ENCODE measurements around the gene TRERF1. TPM values are rescaled to one million over a fixed set of nuclear protein-coding genes. Genes with fewer than 3 reads are reported as not detected.

The TRERF1 gene
- total RNA-seq, 1 donor from 2014 or later, result 12.8 TPM

- DNase-seq, result no peak
- Mint-ChIP-seq H3K4me1 (ENCODE audit: low read depth, unreplicated experiment) (peaks cover 21% of the 10 kb centered on the region), H3K4me3 (ENCODE audit: unreplicated experiment) (no peak overlapping the region), H3K36me3 (ENCODE audit: unreplicated experiment) (no peaks in the 10 kb centered on the region), H3K27me3 (ENCODE audit: unreplicated experiment) (no peaks in the 10 kb centered on the region), H3K27ac (ENCODE audit: unreplicated experiment) (no peak overlapping the region), H3K9me3 (ENCODE audit: unreplicated experiment) (no peaks in the 10 kb centered on the region)
- no peak for TF ChIP-seq CTCF (IDR thresholded peaks at IDR 0.05; ENCODE audit: partially characterized antibody, unreplicated experiment)
Measured at GRCh38 chr6:42279966-42280629, 171.6 kb downstream of the TRERF1 start.

- Mint-ChIP-seq H3K4me3 (ENCODE audit: unreplicated experiment) (no peak overlapping the region), H3K36me3 (ENCODE audit: unreplicated experiment) (no peaks in the 10 kb centered on the region), H3K9me3 (ENCODE audit: unreplicated experiment) (no peaks in the 10 kb centered on the region), H3K27ac (ENCODE audit: unreplicated experiment) (no peak overlapping the region), H3K27me3 (ENCODE audit: unreplicated experiment) (no peaks in the 10 kb centered on the region), H3K4me1 (ENCODE audit: low read depth, unreplicated experiment) (peaks cover 21% of the 10 kb centered on the region)
- no peak for TF ChIP-seq CTCF (IDR thresholded peaks at IDR 0.05; ENCODE audit: partially characterized antibody, unreplicated experiment)
- no peak for DNase-seq
Measured at GRCh38 chr6:42279144-42279781, 172.5 kb downstream of the TRERF1 start.

GRCh38 chr6:42278131-42278853 lies 173.4 kb downstream of the TRERF1 start:
- H3K4me3 Mint-ChIP-seq (ENCODE audit: unreplicated experiment), result no peak overlapping the region
- H3K36me3 Mint-ChIP-seq (ENCODE audit: unreplicated experiment), result no peaks in the 10 kb centered on the region
- no peaks in the 10 kb centered on the region for H3K9me3 Mint-ChIP-seq (ENCODE audit: unreplicated experiment)
- no peak overlapping the region for H3K27ac Mint-ChIP-seq (ENCODE audit: unreplicated experiment)
- TF ChIP-seq CTCF (IDR thresholded peaks at IDR 0.05; ENCODE audit: partially characterized antibody, unreplicated experiment), result no peak
- no peaks in the 10 kb centered on the region for H3K27me3 Mint-ChIP-seq (ENCODE audit: unreplicated experiment)
- no peak for DNase-seq
- H3K4me1 Mint-ChIP-seq (ENCODE audit: low read depth, unreplicated experiment), result peaks cover 21% of the 10 kb centered on the region

- H3K36me3 Mint-ChIP-seq (ENCODE audit: unreplicated experiment), result no peaks in the 10 kb centered on the region
- H3K9me3 Mint-ChIP-seq (ENCODE audit: unreplicated experiment), result no peaks in the 10 kb centered on the region
- no peak for TF ChIP-seq CTCF (IDR thresholded peaks at IDR 0.05; ENCODE audit: partially characterized antibody, unreplicated experiment)
- peak; percentile 52 for DNase-seq
- H3K4me1 Mint-ChIP-seq (ENCODE audit: low read depth, unreplicated experiment), result peaks cover 21% of the 10 kb centered on the region
- no peak overlapping the region for H3K4me3 Mint-ChIP-seq (ENCODE audit: unreplicated experiment)
- H3K27me3 Mint-ChIP-seq (ENCODE audit: unreplicated experiment), result no peaks in the 10 kb centered on the region
- peak overlapping the region; percentile 48 for H3K27ac Mint-ChIP-seq (ENCODE audit: unreplicated experiment)
Measured at GRCh38 chr6:42276034-42276890, 175.5 kb downstream of the TRERF1 start.
